ENCODE data around the gene MED1. TPM values are rescaled to one million over a fixed set of nuclear protein-coding genes. Genes with fewer than 3 reads are reported as not detected.
"Not testable (repeated sequence)": the region's sequence is repeated elsewhere in the genome, so short reads cannot be mapped to it uniquely, and the experiment has no call there.

MED1 gene
- total RNA-seq (2014; rRNA removed; shearing (Covaris generic)): 34.0 and 35.9 TPM in 2 replicates

- Histone ChIP-seq H3K4me3 (peak within 1 kb of the TSS; percentile 88), H3K4me1 (peaks cover 2% of the 10 kb centered on the region; the same call in 1 of the 2 replicates)
Measured at GRCh38 chr17:39450847-39451581, at the start of gene MED1. MED1 (minus strand) TSS chr17:39451263; CDS start chr17:39451062, 201 bp downstream.

GRCh38 chr17:39496921-39497320 is 45.9 kb upstream of the MED1 start:
- not testable (repeated sequence) for H3K27me3 ChIP-seq; H3K27ac ChIP-seq; H3K9me3 ChIP-seq (replicated peaks); DNase-seq; H3K4me3 ChIP-seq; H3K4me1 ChIP-seq
- peaks cover 54% of the 10 kb centered on the region for H3K36me3 ChIP-seq

More at GRCh38 chr17:39450847-39451581, at the start of gene MED1:
- Histone ChIP-seq H3K27ac (peak within 1 kb of the TSS; percentile 87), H3K9me3 (replicated peaks) (no peaks in the 10 kb centered on the region), H3K36me3 (peaks cover 15% of the 10 kb centered on the region), H3K27me3 (no peaks in the 10 kb centered on the region)
- peak; percentile 96 to 99 for DNase-seq

GRCh38 chr17:39487946-39488345 is 36.9 kb upstream of the MED1 start:
- Histone ChIP-seq H3K27ac (no peak overlapping the region), H3K4me1 (peaks cover 3% of the 10 kb centered on the region; the same call in 1 of the 2 replicates), H3K9me3 (replicated peaks) (no peaks in the 10 kb centered on the region), H3K36me3 (peaks cover 39% of the 10 kb centered on the region), H3K4me3 (no peak overlapping the region), H3K27me3 (no peaks in the 10 kb centered on the region)
- DNase-seq: no peak

GRCh38 chr17:39487490-39487889 is 36.4 kb upstream of the MED1 start:
- not testable (repeated sequence) for H3K27me3 ChIP-seq; H3K4me3 ChIP-seq; H3K4me1 ChIP-seq; H3K9me3 ChIP-seq (replicated peaks); DNase-seq; H3K27ac ChIP-seq
- peaks cover 34% of the 10 kb centered on the region for H3K36me3 ChIP-seq

- Histone ChIP-seq H3K4me3 (no peak overlapping the region), H3K9me3 (replicated peaks) (no peaks in the 10 kb centered on the region), H3K36me3 (peaks cover 33% of the 10 kb centered on the region), H3K27ac (no peak overlapping the region), H3K27me3 (no peaks in the 10 kb centered on the region), H3K4me1 (peaks cover 3% of the 10 kb centered on the region; the same call in 1 of the 2 replicates)
- peak in 1 of 2 experiments; percentile 4 for DNase-seq
Measured at GRCh38 chr17:39486242-39486641, 35.2 kb upstream of the MED1 start.

- H3K36me3 ChIP-seq: peaks cover 30% of the 10 kb centered on the region
- no peaks in the 10 kb centered on the region for H3K27me3 ChIP-seq
- H3K4me3 ChIP-seq: no peak overlapping the region
- H3K9me3 ChIP-seq (replicated peaks): no peaks in the 10 kb centered on the region
- peak; percentile 26 to 35 for DNase-seq
- H3K27ac ChIP-seq: no peak overlapping the region
- H3K4me1 ChIP-seq: peaks cover 3% of the 10 kb centered on the region; the same call in 1 of the 2 replicates
Measured at GRCh38 chr17:39485555-39485954, 34.5 kb upstream of the MED1 start.

GRCh38 chr17:39484178-39484577 is 33.1 kb upstream of the MED1 start:
- no peaks in the 10 kb centered on the region for H3K27me3 ChIP-seq
- no peak overlapping the region for H3K27ac ChIP-seq
- peaks cover 26% of the 10 kb centered on the region for H3K36me3 ChIP-seq
- H3K4me3 ChIP-seq: no peak overlapping the region
- no peak for DNase-seq
- H3K4me1 ChIP-seq: peaks cover 3% of the 10 kb centered on the region; the same call in 1 of the 2 replicates
- H3K9me3 ChIP-seq (replicated peaks): no peaks in the 10 kb centered on the region

- Histone ChIP-seq H3K27ac (no peak overlapping the region), H3K36me3 (peaks cover 27% of the 10 kb centered on the region), H3K4me1 (peaks cover 3% of the 10 kb centered on the region; the same call in 1 of the 2 replicates), H3K27me3 (no peaks in the 10 kb centered on the region), H3K9me3 (replicated peaks) (no peaks in the 10 kb centered on the region), H3K4me3 (no peak overlapping the region)
- DNase-seq: no peak
Measured at GRCh38 chr17:39483506-39483905, 32.4 kb upstream of the MED1 start.

- not testable (repeated sequence) for H3K27me3 ChIP-seq; DNase-seq; H3K4me1 ChIP-seq; H3K27ac ChIP-seq; H3K4me3 ChIP-seq; H3K9me3 ChIP-seq (replicated peaks)
- H3K36me3 ChIP-seq: peaks cover 34% of the 10 kb centered on the region
Measured at GRCh38 chr17:39479631-39480030, 28.6 kb upstream of the MED1 start.

GRCh38 chr17:39473310-39473709 is 22.2 kb upstream of the MED1 start:
- Histone ChIP-seq H3K27me3 (no peaks in the 10 kb centered on the region), H3K36me3 (peaks cover 57% of the 10 kb centered on the region), H3K27ac (no peak overlapping the region), H3K4me1 (no peaks in the 10 kb centered on the region), H3K9me3 (replicated peaks) (no peaks in the 10 kb centered on the region), H3K4me3 (no peak overlapping the region)
- DNase-seq: no peak

GRCh38 chr17:39468610-39469009 is 17.5 kb upstream of the MED1 start:
- H3K4me3 ChIP-seq; H3K27ac ChIP-seq; H3K9me3 ChIP-seq (replicated peaks); H3K27me3 ChIP-seq; DNase-seq; H3K4me1 ChIP-seq: not testable (repeated sequence)
- H3K36me3 ChIP-seq: peaks cover 44% of the 10 kb centered on the region

GRCh38 chr17:39464639-39465181 is 13.6 kb upstream of the MED1 start:
- H3K9me3 ChIP-seq (replicated peaks); DNase-seq; H3K27me3 ChIP-seq; H3K4me3 ChIP-seq; H3K27ac ChIP-seq; H3K4me1 ChIP-seq: not testable (repeated sequence)
- H3K36me3 ChIP-seq: peaks cover 11% of the 10 kb centered on the region

GRCh38 chr17:39462631-39463375 is 11.7 kb upstream of the MED1 start:
- Histone ChIP-seq H3K4me3 (peak overlapping the region; percentile 99), H3K27ac (no peak overlapping the region), H3K4me1 (no peaks in the 10 kb centered on the region), H3K9me3 (replicated peaks) (no peaks in the 10 kb centered on the region), H3K36me3 (no peaks in the 10 kb centered on the region; the same call in 1 of the 2 replicates), H3K27me3 (no peaks in the 10 kb centered on the region)
- peak; percentile 8 to 13 for DNase-seq

- DNase-seq: peak in 1 of 2 experiments; percentile 2
- Histone ChIP-seq H3K36me3 (no peaks in the 10 kb centered on the region; the same call in 1 of the 2 replicates), H3K4me3 (peak overlapping the region; percentile 99), H3K27ac (peak overlapping the region; percentile 98), H3K9me3 (replicated peaks) (no peaks in the 10 kb centered on the region), H3K27me3 (no peaks in the 10 kb centered on the region), H3K4me1 (no peaks in the 10 kb centered on the region)
Measured at GRCh38 chr17:39461926-39462569, 11.0 kb upstream of the MED1 start.

Data from SJCRH30 (cell line).